ENCODE results near the gene ACOT8. TPM values are rescaled to one million over a fixed set of nuclear protein-coding genes. Genes with fewer than 3 reads are reported as not detected.
"Not testable (repeated sequence)": the region's sequence is repeated elsewhere in the genome, so short reads cannot be mapped to it uniquely, and the experiment has no call there.

ACOT8 gene
- total RNA-seq, 1 experiment from 2014 or later = 36.2 TPM

DNA sequence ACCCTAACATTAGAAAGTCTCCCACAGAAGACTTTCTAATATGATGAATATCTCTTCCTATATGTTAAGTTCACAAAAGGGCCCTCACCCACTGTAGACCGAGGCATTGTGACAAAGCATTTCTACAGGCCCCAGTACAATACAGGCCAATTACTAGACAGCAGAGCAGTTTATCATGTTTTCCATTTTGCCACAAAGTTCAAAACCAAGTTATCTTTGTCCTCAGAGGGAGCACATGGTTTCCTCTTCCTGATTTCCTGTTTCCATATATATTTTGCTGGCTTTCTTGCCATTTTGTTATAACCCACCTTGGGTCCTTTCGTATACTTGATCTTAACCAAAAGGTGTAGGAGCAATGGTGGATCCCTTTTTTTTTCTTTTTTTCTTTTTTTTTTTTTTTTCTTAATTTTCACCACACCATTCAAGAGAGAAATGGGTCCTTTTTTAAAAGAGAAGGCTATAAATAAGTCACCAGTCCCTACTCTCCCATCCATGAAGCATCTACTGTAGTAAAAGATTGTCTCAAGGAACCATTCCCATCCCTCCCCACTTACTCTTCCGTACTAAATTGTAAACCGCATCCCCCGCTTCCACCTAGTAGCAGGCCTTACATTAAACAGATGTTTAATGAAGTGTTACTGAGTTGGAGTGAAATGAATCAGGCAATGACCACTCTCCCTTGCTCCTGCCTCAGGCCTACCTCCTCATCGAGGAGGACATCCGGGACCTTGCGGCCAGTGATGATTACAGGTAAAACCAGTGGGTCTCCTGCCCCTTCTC, 46.8 kb downstream of the ACOT8 start:
- H3K36me3 Mint-ChIP-seq (ENCODE audit: insufficient read depth, unreplicated experiment) = peaks cover 75% of the 10 kb centered on the region
- no peak overlapping the region for H3K27ac Mint-ChIP-seq (ENCODE audit: unreplicated experiment)

DNA sequence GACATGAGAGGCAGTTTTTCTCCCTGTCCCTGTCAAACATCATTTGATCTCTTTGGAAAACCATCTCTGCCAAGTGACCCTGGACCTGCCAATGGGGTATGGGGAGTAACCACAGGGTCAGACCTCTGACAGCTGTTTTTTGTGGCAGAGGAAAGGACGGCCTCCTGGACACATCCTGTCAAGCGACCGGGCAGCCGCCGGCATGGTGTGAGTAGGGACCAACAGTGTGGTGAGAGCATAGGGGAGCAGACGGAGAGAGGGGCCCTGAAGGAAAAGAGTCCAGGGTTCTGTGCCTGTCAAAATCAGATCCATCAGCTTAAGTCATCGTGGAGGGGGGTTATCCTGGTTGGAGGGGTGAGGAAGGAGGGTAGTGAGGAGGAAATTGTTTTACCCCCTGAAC, 55.3 kb downstream of the ACOT8 start:
- Mint-ChIP-seq H3K36me3 (ENCODE audit: insufficient read depth, unreplicated experiment) (peaks cover 36% of the 10 kb centered on the region), H3K4me3 (ENCODE audit: unreplicated experiment) (no peak overlapping the region), H3K27me3 (ENCODE audit: insufficient read depth, unreplicated experiment) (no peaks in the 10 kb centered on the region), H3K27ac (ENCODE audit: unreplicated experiment) (no peak overlapping the region), H3K9me3 (ENCODE audit: unreplicated experiment) (no peaks in the 10 kb centered on the region), H3K4me1 (ENCODE audit: low read depth, unreplicated experiment) (no peaks in the 10 kb centered on the region)
- no peaks in the 10 kb centered on the region for H3K9me3 ChIP-seq
- ChIA-PET POLR2A (no interaction called here), CTCF (interaction anchor here (1.4 kb wide), 1 partner anchor 163 kb away, joined by 5 read pairs; no protein-coding TSS in a partner anchor)
- TF ChIP-seq, protein P1, sequence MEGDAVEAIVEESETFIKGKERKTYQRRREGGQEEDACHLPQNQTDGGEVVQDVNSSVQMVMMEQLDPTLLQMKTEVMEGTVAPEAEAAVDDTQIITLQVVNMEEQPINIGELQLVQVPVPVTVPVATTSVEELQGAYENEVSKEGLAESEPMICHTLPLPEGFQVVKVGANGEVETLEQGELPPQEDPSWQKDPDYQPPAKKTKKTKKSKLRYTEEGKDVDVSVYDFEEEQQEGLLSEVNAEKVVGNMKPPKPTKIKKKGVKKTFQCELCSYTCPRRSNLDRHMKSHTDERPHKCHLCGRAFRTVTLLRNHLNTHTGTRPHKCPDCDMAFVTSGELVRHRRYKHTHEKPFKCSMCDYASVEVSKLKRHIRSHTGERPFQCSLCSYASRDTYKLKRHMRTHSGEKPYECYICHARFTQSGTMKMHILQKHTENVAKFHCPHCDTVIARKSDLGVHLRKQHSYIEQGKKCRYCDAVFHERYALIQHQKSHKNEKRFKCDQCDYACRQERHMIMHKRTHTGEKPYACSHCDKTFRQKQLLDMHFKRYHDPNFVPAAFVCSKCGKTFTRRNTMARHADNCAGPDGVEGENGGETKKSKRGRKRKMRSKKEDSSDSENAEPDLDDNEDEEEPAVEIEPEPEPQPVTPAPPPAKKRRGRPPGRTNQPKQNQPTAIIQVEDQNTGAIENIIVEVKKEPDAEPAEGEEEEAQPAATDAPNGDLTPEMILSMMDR (IDR thresholded peaks at IDR 0.05; ENCODE audit: insufficient read depth in 1 of 2, low read depth in 1 of 2, low read length in 1 of 2, severe bottlenecking in 1 of 2, unreplicated experiment in 1 of 2) = no peak
- no peak for DNase-seq
- no peak overlapping the region for H3K4me3 ChIP-seq (ENCODE audit: low read depth, low read length)
- intact Hi-C loops (cut with micrococcal nuclease; ENCODE audit: unreplicated experiment) = no loop called here
- peaks cover 12% of the 10 kb centered on the region for H3K36me3 ChIP-seq (ENCODE audit: control insufficient read depth, insufficient read depth, low read length)
- BruUV-seq (replicated peaks) = no TSS peak
- H3K4me1 ChIP-seq = no peaks in the 10 kb centered on the region
- H3K27me3 ChIP-seq (replicated peaks; ENCODE audit: control insufficient read depth, insufficient read depth, low read length) = no peaks in the 10 kb centered on the region

More for the DNA sequence above, 46.8 kb downstream of the ACOT8 start:
- intact Hi-C loops (cut with micrococcal nuclease; ENCODE audit: unreplicated experiment) = loop anchor here (5.0 kb wide), 2 partner anchors 82 to 162 kb away; partner anchors contain the start of genes CTSA, NEURL2 and ZNF335
- Mint-ChIP-seq H3K4me1 (ENCODE audit: low read depth, unreplicated experiment) (peaks cover 7% of the 10 kb centered on the region), H3K9me3 (ENCODE audit: unreplicated experiment) (no peaks in the 10 kb centered on the region), H3K4me3 (ENCODE audit: unreplicated experiment) (no peak overlapping the region), H3K27me3 (ENCODE audit: insufficient read depth, unreplicated experiment) (no peaks in the 10 kb centered on the region)
- ChIA-PET POLR2A (no interaction called here), CTCF (no interaction called here)
- peaks cover 14% of the 10 kb centered on the region for H3K36me3 ChIP-seq (ENCODE audit: control insufficient read depth, insufficient read depth, low read length)
- H3K4me1 ChIP-seq = peaks cover 14% of the 10 kb centered on the region; the same call in 1 of the 2 replicates
- no peak overlapping the region for H3K4me3 ChIP-seq (ENCODE audit: low read depth, low read length)
- H3K9me3 ChIP-seq = no peaks in the 10 kb centered on the region
- no peaks in the 10 kb centered on the region for H3K27me3 ChIP-seq (replicated peaks; ENCODE audit: control insufficient read depth, insufficient read depth, low read length)
- TF ChIP-seq, protein P1 (IDR thresholded peaks at IDR 0.05; ENCODE audit: insufficient read depth in 1 of 2, low read depth in 1 of 2, low read length in 1 of 2, severe bottlenecking in 1 of 2, unreplicated experiment in 1 of 2) = no peak
- DNase-seq = no peak
- no TSS peak for BruUV-seq (replicated peaks)

DNA sequence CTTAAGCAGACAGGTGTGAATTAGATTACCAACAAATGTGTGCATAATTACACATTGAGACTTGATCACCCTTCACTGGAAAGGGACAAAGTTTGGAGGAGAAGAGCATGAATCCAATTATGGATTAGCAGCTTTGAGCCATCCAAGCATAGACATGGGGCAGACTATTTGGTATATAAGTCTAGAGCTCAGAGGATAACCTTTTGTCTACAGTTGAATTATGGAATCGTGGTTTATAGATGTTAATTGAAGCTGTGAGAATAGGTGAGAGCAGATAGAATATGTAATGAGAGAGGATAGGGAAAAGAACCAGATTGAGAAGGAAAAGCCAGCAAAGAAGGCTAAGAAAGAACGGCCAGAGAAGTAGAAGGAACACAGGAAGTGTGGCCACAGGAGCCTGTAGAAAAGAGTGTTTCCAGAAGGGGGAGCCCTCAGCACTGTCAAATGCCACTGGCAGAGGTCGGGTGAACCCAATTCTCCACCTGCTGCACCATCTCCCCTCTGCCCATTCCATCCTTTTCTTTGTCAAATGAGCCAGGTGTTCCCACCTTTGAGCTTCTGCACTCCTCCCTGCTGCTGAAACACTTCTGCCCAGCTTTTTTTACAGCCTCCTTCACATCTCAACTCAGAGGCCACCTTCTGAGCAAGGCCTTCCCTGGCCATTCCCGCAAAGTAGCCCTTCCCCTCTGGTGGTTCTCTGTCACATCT, 58.1 kb downstream of the ACOT8 start:
- Mint-ChIP-seq H3K9me3 (ENCODE audit: unreplicated experiment) (no peaks in the 10 kb centered on the region), H3K4me1 (ENCODE audit: low read depth, unreplicated experiment) (no peaks in the 10 kb centered on the region), H3K27ac (ENCODE audit: unreplicated experiment) (no peak overlapping the region), H3K27me3 (ENCODE audit: insufficient read depth, unreplicated experiment) (no peaks in the 10 kb centered on the region), H3K4me3 (ENCODE audit: unreplicated experiment) (no peak overlapping the region), H3K36me3 (ENCODE audit: insufficient read depth, unreplicated experiment) (peaks cover 40% of the 10 kb centered on the region)
- BruUV-seq (replicated peaks) = no TSS peak
- CTCF ChIA-PET = interaction anchor here (0.6 to 3.2 kb wide), 13 partner anchors 21 to 1228 kb away, joined by 3 to 16 read pairs (median 4); partner anchors contain the start of genes CTSA, NEURL2 and ZSWIM1
- TF ChIP-seq, protein P1 (IDR thresholded peaks at IDR 0.05; ENCODE audit: insufficient read depth in 1 of 2, low read depth in 1 of 2, low read length in 1 of 2, severe bottlenecking in 1 of 2, unreplicated experiment in 1 of 2) = peak; percentile 94 to 96
- no peaks in the 10 kb centered on the region for H3K9me3 ChIP-seq
- POLR2A ChIA-PET = interaction anchor here (0.6 kb wide), 2 partner anchors 383 to 1702 kb away, joined by 4 to 5 read pairs; partner anchors contain the start of gene PIGT
- no peaks in the 10 kb centered on the region for H3K27me3 ChIP-seq (replicated peaks; ENCODE audit: control insufficient read depth, insufficient read depth, low read length)
- intact Hi-C loops (cut with micrococcal nuclease; ENCODE audit: unreplicated experiment) = loop anchor here (1.0 kb wide), 3 partner anchors 13 to 164 kb away; partner anchors contain the start of genes CTSA, NEURL2 and UBE2C
- peaks cover 4% of the 10 kb centered on the region; the same call in 1 of the 2 replicates for H3K36me3 ChIP-seq (ENCODE audit: control insufficient read depth, insufficient read depth, low read length)
- no peaks in the 10 kb centered on the region for H3K4me1 ChIP-seq
- DNase-seq = peak; percentile 81 to 89
- no peak overlapping the region for H3K4me3 ChIP-seq (ENCODE audit: low read depth, low read length)

DNA sequence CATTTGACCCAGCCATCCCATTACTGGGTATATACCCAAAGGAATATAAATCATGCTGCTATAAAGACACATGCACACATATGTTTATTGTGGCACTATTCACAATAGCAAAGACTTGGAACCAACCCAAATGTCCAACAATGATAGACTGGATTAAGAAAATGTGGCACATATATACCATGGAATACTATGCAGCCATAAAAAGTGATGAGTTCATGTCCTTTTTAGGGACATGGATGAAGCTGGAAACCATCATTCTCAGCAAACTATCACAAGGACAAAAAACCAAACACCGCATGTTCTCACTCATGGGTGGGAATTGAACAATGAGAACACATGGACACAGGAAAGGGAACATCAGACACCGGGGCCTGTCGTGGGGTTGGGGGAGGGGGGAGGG, 59.2 kb downstream of the ACOT8 start:
- BruUV-seq (replicated peaks); H3K4me1 Mint-ChIP-seq (ENCODE audit: low read depth, unreplicated experiment); H3K4me3 ChIP-seq (ENCODE audit: low read depth, low read length); DNase-seq; H3K36me3 ChIP-seq (ENCODE audit: control insufficient read depth, insufficient read depth, low read length); H3K4me1 ChIP-seq; CTCF ChIA-PET; H3K4me3 Mint-ChIP-seq (ENCODE audit: unreplicated experiment); H3K27me3 Mint-ChIP-seq (ENCODE audit: insufficient read depth, unreplicated experiment); H3K9me3 Mint-ChIP-seq (ENCODE audit: unreplicated experiment); H3K27me3 ChIP-seq (replicated peaks; ENCODE audit: control insufficient read depth, insufficient read depth, low read length); H3K9me3 ChIP-seq; H3K27ac Mint-ChIP-seq (ENCODE audit: unreplicated experiment); POLR2A ChIA-PET; intact Hi-C loops (cut with micrococcal nuclease; ENCODE audit: unreplicated experiment): not testable (repeated sequence)
- peaks cover 36% of the 10 kb centered on the region for H3K36me3 Mint-ChIP-seq (ENCODE audit: insufficient read depth, unreplicated experiment)
